Nucleus accumbens (tissue), 56 donors: ENCODE results near the gene RMDN2.
"Not testable (repeated sequence)": the region's sequence is repeated elsewhere in the genome, so short reads cannot be mapped to it uniquely, and the experiment has no call there.

ENCODE experiments used
- DNase-seq, 56 donors: peaks; one replicate each; lab custom pipeline; 2025; lab: John Stamatoyannopoulos, UW

The RMDN2 gene

GRCh38 chr2:37926635-37927034 lies 1.5 kb downstream of the RMDN2 start:
- DNase-seq, result no peak

GRCh38 chr2:37928377-37928776 lies 3.3 kb downstream of the RMDN2 start:
- DNase-seq, result peak in 1 of 56 donors; percentile 2

GRCh38 chr2:37930392-37930791 lies 5.3 kb downstream of the RMDN2 start:
- not testable (repeated sequence) for DNase-seq

GRCh38 chr2:37932873-37933272 lies 7.8 kb downstream of the RMDN2 start:
- not testable (repeated sequence) for DNase-seq

- DNase-seq, result no peak
Measured at GRCh38 chr2:37934591-37935513, 9.8 kb downstream of the RMDN2 start.

DNA sequence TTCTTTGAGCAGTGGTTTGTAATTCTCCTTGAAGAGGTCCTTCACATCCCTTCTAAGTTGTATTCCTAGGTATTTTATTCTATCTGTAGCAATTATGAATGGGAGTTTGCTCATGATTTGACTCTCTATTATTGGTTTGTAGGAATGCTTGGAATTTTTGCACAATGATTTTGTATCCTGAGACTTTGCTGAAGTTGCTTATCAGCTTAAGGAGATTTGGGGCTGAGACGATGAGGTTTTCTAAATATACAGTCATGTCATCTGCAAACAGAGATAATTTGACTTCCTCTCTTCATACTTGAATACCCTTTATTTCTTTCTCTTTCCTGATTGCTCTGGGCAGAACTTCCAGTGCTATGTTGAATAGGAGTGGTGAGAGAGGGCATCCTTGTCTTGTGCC lies 12.5 kb downstream of the RMDN2 start:
- DNase-seq, result not testable (repeated sequence)

DNA sequence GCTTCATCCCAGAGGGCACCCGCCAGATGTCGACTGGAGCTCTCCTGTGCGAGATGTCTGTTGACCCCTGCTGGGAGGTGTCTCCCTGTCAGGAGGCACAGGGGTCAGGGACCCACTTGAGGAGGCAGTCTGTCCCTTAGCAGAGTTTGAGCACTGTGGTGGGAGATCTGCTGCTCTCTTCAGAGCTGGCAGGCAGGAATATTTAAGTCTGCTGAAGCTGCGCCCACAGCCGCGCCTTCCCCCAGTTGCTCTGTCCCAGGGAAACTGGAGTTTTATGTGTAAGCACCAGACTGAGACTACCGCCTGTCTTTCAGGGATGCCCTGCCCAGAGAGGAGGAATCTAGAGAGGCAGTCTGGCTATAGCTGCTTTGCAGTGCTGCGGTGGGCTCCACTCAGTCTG lies 16.2 kb downstream of the RMDN2 start:
- DNase-seq, result not testable (repeated sequence)

GRCh38 chr2:37944268-37944667 lies 19.2 kb downstream of the RMDN2 start:
- no peak for DNase-seq

- DNase-seq, result no peak
Measured at GRCh38 chr2:37947306-37947705, 22.2 kb downstream of the RMDN2 start.

DNA sequence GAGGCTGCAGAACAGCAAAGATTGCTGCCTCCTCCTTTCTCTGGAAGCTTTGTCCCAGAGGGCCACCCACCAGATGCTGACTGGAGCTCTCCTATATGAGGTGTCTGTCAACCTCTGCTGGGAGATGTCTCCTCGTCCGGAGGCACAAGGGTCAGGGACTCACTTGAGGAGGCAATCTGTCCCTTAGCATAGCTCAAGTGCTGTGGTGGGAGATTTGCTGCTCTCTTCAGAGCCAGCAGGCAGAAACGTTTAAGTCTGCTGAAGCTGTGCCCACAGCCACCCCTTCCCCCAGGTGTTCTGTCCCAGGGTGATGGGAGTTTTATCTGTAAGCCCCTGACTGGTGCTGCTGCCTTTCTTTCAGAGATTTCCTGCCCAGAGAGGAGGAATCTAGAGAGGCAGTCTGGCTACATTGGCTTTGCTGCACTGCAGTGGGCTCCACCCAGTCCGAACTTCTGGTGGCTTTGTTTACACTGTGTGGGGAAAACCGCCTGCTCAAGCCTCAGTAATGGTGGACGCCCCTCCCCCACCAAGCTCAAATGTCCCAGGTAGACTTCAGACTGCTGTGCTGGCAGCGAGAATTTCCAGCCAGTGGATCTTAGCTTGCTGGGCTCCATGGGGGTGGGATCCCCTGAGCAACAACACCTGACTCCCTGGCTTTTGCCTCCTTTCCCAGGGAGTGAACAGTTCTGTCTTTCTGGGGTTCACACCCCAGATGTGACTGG lies 37.1 kb downstream of the RMDN2 start:
- DNase-seq, result not testable (repeated sequence)

GRCh38 chr2:37962740-37963121 lies 37.6 kb downstream of the RMDN2 start:
- DNase-seq, result not testable (repeated sequence)

DNA sequence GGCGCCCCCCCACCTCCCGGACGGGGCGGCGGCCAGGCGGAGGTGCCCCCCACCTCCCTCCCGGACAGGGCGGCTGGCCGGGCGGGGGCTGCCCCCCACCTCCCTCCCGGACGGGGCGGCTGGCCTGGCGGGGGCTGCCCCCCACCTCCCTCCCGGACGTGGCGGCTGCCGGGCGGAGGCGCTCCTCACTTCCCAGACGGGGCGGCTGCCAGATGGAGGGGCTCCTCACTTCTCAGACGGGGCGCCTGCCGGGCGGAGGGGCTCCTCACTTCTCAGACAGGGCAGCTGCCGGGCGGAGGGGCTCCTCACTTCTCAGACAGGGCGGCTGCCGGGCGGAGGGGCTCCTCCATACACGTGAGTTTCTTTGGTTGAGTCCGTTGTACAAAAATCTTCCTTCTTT lies 38.8 kb downstream of the RMDN2 start:
- not testable (repeated sequence) for DNase-seq

- no peak for DNase-seq
Measured at GRCh38 chr2:37966326-37966725, 41.2 kb downstream of the RMDN2 start.

GRCh38 chr2:37969731-37970130 lies 44.6 kb downstream of the RMDN2 start:
- no peak for DNase-seq

DNA sequence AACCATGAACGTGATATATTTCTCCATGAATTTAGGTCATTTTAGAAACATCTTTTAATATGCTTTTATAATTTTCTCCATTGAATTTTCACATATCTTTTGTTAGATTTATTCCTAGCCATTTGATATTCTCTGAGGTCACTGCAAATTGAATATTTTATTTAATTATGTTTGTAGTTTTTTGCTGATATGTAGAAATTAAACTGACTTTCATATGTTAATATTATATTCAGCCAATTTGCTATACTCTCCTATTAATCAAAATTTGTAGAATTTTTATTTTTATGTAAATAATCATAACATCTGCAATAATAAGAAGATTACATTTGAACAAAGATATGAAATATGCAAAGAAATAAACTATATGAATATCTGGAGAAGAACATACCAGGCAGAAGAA lies 46.9 kb downstream of the RMDN2 start:
- DNase-seq, result no peak

DNA sequence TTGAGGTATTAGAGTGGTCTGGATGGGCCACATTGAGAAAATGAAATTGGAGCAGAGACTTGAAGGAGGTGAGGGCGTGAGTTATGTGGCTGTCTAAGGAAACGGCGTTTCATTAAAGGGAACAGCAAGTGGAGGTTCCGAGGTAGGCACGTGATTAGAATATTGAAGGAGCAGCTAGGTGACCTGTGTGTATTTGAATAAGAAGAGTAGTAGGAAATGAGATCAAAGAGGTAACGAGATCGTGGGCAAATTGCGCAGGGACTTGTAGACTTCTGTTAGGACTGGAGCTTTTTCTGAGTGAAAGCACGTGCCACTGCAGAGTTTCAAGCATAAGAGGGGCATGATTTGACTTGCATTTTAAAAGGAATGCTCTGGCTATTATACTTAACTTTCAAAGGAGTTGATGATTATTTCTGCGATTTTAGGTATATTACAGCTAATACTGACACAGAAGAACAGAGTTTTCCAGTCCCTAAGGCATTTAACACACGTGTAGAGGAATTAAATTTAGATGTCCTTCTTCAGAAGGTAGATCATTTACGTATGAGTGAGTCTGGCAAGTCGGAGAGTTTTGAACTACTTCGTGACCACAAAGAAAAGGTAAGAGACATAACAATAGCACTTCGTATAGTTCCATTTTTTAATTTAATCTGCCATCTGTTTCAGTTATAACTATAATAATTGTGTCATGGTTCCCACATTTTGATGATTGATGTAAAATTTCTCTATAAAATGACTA lies 48.7 kb downstream of the RMDN2 start:
- DNase-seq, result no peak

GRCh38 chr2:37975808-37976207 lies 50.7 kb downstream of the RMDN2 start:
- DNase-seq, result no peak

DNA sequence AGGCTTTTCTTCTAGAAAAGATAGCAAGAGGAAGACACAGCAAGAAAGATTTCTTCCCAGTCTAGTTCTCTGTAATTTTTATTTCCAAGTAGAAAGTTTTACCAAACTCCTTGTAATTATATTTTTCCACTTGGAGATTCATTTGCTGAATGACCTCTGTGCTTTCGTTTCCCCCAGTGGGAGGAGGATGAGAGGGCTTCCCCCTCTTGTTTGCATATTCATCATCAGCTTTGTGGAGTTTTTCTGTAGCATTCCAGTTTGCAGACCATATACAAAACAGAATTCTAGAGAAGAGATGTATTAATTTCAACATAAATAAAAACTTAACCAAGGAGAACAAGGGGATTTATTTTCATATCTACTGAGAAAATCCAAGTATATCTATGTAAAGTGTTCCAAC lies 51.3 kb downstream of the RMDN2 start:
- DNase-seq, result no peak

DNA sequence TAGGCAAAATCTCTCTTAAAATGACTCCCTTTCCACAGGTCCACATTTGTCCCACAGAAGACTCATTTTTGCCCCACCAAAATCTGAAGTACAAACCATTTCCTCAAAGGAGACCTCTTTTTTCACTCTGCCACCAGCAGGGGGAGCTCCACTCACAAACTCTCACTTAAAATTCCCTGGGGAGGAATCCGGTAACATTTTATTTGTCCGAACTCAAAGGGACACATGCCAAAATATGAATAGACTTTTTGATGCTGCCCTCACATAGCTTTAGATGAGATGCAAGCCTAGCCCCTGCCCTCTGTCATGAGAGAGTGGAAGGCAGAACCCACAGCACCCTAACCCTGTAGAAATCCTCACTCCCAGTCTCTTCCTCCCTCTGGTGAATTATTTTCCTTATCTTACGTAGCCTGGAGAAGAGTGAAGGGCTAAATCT lies 57.1 kb downstream of the RMDN2 start:
- DNase-seq, result peak in 42 of 56 donors; percentile 1 to 79 (median 20)

- DNase-seq, result no peak
Measured at GRCh38 chr2:37982847-37983246, 57.8 kb downstream of the RMDN2 start.

DNA sequence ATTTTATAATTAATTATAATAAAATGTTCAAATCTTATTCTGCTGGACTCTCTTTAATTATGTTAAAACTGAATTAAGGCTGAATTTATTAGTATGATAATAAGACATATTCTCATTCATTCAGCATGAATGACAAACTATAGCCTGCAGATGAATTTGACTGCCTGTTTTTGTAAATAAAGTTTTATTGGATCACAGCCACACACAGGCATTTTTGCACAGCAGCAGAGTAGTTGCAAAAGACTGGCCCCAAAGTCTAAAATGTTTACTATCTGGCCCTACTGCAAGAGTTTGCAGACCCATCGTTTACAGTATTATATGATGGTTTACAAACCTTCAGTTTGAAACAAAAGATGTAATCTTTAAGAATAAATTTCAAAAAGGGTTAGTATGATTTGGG lies 58.6 kb downstream of the RMDN2 start:
- no peak for DNase-seq
